NB4 (cell line): ENCODE data around the gene SIGLEC12.
A peak's percentile ranks its signal among the peaks of the same experiment; 100 is the strongest.
"Not testable (repeated sequence)": the region's sequence is repeated elsewhere in the genome, so short reads cannot be mapped to it uniquely, and the experiment has no call there.

ENCODE experiments used
- DNase-seq: peaks from one replicate; pipeline ENCODE4 v3.0.0; 2010; ENCODE audit warnings: low read depth
- H3K4me3 ChIP-seq: one replicate; pipeline ENCODE4 v1.5.1; 2011; ENCODE audit warnings: mild to moderate bottlenecking, low read depth, low read length, moderate library complexity
- MYC ChIP-seq: IDR thresholded peaks from 2 replicates; pipeline ENCODE4 v1.6.1; 2011; ENCODE audit warnings: low read depth, low read length
- POLR2A ChIP-seq: IDR thresholded peaks from 2 replicates; pipeline ENCODE4 v1.6.1; 2011; ENCODE audit warnings: mild to moderate bottlenecking; ENCODE audit not compliant: insufficient read length; ENCODE audit errors: extremely low read depth
- TF ChIP-seq, protein P1 (sequence below): IDR thresholded peaks from 2 replicates; pipeline ENCODE4 v1.6.1; 2011; ENCODE audit warnings: low read depth, low read length
- TF ChIP-seq, protein P2 (sequence below): IDR thresholded peaks from one replicate; pipeline ENCODE4 v1.5.1; 2012; ENCODE audit warnings: low read depth, low read length

SIGLEC12 gene

DNA sequence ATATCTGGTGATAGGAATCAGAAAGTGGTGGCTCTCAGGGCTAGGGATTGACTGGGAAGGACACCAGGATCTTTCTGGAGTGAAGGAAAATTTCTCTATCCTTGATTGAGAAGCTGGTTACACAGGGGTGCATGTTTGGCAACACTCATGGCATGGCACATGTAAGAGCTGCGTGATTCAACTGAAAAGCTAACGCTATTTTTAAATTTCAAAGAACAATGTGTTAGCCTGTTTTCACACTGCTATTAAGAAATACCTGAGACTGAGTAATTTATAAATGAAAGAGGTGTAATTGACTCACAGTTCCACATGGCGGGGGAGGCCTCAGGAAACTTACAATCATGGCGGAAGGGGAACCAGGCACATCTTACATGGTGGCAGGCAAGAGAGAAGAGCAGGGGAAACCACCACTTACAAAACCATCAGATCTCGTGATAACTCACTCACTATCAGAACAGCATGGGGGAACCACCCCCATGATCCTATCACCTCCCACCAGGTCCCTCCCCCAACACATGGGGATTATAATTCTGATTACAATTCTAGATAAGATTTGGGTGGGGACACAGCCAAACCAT, 50.8 kb downstream of the SIGLEC12 start:
- TF ChIP-seq, protein P1, sequence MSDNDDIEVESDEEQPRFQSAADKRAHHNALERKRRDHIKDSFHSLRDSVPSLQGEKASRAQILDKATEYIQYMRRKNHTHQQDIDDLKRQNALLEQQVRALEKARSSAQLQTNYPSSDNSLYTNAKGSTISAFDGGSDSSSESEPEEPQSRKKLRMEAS: no peak
- TF ChIP-seq, protein P2, sequence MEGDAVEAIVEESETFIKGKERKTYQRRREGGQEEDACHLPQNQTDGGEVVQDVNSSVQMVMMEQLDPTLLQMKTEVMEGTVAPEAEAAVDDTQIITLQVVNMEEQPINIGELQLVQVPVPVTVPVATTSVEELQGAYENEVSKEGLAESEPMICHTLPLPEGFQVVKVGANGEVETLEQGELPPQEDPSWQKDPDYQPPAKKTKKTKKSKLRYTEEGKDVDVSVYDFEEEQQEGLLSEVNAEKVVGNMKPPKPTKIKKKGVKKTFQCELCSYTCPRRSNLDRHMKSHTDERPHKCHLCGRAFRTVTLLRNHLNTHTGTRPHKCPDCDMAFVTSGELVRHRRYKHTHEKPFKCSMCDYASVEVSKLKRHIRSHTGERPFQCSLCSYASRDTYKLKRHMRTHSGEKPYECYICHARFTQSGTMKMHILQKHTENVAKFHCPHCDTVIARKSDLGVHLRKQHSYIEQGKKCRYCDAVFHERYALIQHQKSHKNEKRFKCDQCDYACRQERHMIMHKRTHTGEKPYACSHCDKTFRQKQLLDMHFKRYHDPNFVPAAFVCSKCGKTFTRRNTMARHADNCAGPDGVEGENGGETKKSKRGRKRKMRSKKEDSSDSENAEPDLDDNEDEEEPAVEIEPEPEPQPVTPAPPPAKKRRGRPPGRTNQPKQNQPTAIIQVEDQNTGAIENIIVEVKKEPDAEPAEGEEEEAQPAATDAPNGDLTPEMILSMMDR: no peak
- TF ChIP-seq MYC (no peak), POLR2A (no peak)
- no peak overlapping the region for H3K4me3 ChIP-seq
- DNase-seq: no peak

- TF ChIP-seq POLR2A: no peak
- TF ChIP-seq, protein P1: no peak
- no peak for TF ChIP-seq MYC
- TF ChIP-seq, protein P2: no peak
- peak; percentile 42 for DNase-seq
- no peak overlapping the region for H3K4me3 ChIP-seq
These were observed 53.1 kb downstream of the SIGLEC12 start for GRCh38 chr19:51448411-51449016.

DNA sequence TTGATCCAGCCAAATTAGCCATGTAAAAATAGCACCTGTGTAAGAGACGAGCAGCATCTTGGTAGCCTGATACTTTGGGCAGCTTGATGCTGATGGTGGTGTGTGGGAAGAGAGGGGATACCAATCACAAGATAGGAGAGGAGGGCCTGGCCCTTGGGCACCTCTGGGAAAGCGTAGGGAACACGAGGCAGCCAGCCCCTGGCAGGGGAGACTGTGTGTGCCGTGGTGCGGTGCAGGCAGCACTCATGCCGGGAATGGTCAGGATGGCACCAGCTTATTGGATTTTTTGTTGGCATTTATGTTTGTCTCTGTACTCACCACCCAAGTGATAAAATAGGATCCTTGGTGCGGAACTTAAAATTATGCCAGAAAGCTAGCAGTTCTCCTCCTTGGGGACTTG, 53.6 kb downstream of the SIGLEC12 start:
- DNase-seq: no peak
- TF ChIP-seq MYC: no peak
- TF ChIP-seq, protein P2: no peak
- TF ChIP-seq, protein P1: no peak
- no peak for TF ChIP-seq POLR2A

DNA sequence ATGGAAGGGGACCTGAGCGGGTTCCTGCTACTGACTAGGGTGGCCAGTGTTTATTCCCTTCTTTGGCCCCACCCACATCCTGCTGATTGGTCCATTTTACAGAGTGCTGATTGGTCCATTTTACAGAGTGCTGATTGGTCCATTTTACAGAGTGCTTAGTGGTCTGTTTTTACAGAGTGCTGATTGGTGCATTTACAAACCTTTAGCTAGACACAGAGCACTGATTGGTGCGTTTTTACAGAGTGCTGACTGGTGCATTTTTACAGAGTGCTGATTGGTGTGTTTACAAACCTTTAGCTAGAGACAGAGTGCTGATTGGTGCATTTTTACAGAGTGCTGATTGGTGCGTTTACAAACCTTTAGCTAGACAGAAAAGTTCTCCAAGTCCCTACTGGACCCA, 54.1 kb downstream of the SIGLEC12 start:
- not testable (repeated sequence) for H3K4me3 ChIP-seq, DNase-seq

More for the DNA sequence above, 53.6 kb downstream of the SIGLEC12 start:
- no peak overlapping the region for H3K4me3 ChIP-seq

GRCh38 chr19:51441410-51442390, 59.9 kb downstream of the SIGLEC12 start:
- TF ChIP-seq, protein P1: peak; percentile 60; the same call in 1 of the 2 replicates
- peak; percentile 62; the same call in 1 of the 2 replicates for TF ChIP-seq MYC
- TF ChIP-seq, protein P2: no peak
- TF ChIP-seq POLR2A: no peak
- peak; percentile 91 for DNase-seq
- H3K4me3 ChIP-seq: peak overlapping the region; percentile 62
